CD14-positive monocyte (primary cell): Measurements from ENCODE around the gene KCNB1. TPM values are rescaled to one million over a fixed set of nuclear protein-coding genes. Genes with fewer than 3 reads are reported as not detected.

Experiments
- DNase-seq, 3 donors: peaks; one replicate each; pipeline ENCODE4 v3.0.0-alpha.2; 2011 to 2022
- H2AFZ ChIP-seq: 2 replicates; pipeline ENCODE4 v1.6.0; 2012; ENCODE audit warnings: mild to moderate bottlenecking, low read depth, low read length, inconsistent platforms; ENCODE audit not compliant: insufficient read depth, poor library complexity, severe bottlenecking
- H3K27ac ChIP-seq, 2 donors: 1 replicate in 1 of 2; 2 replicates in 1 of 2; pipeline ENCODE4 v1.5.1; 2012 to 2013; ENCODE audit warnings: low read length in 2 of 2, control low read depth in 1 of 2, inconsistent platforms in 1 of 2, low read depth in 1 of 2, mild to moderate bottlenecking in 1 of 2
- H3K27me3 ChIP-seq, 2 donors: one replicate each; pipeline versions ENCODE4 v1.6.0 to v1.6.1; 2011 to 2013; ENCODE audit warnings: low read length in 2 of 2; ENCODE audit not compliant: control insufficient read depth in 2 of 2, insufficient read depth in 2 of 2
- H3K36me3 ChIP-seq, 2 donors: replicated peaks in 1 of 2; 1 replicate in 1 of 2; 2 replicates in 1 of 2; pipeline versions ENCODE4 v1.5.1 to v1.6.1; 2012 to 2013; ENCODE audit warnings: low read length in 2 of 2, control low read depth in 1 of 2, inconsistent platforms in 1 of 2, mild to moderate bottlenecking in 1 of 2; ENCODE audit not compliant: insufficient read depth in 2 of 2, control insufficient read depth in 1 of 2
- H3K4me1 ChIP-seq, 2 donors: 1 replicate in 1 of 2; 2 replicates in 1 of 2; pipeline versions ENCODE4 v1.5.1 to v1.6.1; 2012 to 2013; ENCODE audit warnings: low read length in 2 of 2, control low read depth in 1 of 2, inconsistent platforms in 1 of 2, mild to moderate bottlenecking in 1 of 2, moderate library complexity in 1 of 2; ENCODE audit not compliant: insufficient read depth in 2 of 2, control insufficient read depth in 1 of 2
- H3K4me2 ChIP-seq: replicated peaks from 2 replicates; pipeline ENCODE3; 2012; ENCODE audit warnings: low read length, moderate library complexity, mild to moderate bottlenecking; ENCODE audit not compliant: poor library complexity, severe bottlenecking; ENCODE audit errors: extremely low read depth
- H3K4me3 ChIP-seq, 3 experiments: fragments of 200-600 bp in 1 of 3; sonication (generic) in 1 of 3; replicated peaks in 1 of 3; 1 replicate in 2 of 3; 2 replicates in 1 of 3; pipeline ENCODE4 v1.5.1; 2011 to 2013; ENCODE audit warnings: low read length in 3 of 3, mild to moderate bottlenecking in 3 of 3, control low read depth in 2 of 3, low read depth in 2 of 3, inconsistent platforms in 1 of 3, moderate library complexity in 1 of 3
- H3K79me2 ChIP-seq: 2 replicates; pipeline ENCODE4 v1.6.0; 2012; ENCODE audit warnings: mild to moderate bottlenecking, control low read depth, inconsistent platforms, low read length, moderate library complexity; ENCODE audit not compliant: insufficient read depth
- H3K9ac ChIP-seq: 2 replicates; pipeline ENCODE4 v1.6.0; 2017; ENCODE audit warnings: low read length, mild to moderate bottlenecking; ENCODE audit not compliant: insufficient read depth, poor library complexity, severe bottlenecking
- H3K9me3 ChIP-seq, 2 donors: replicated peaks in 1 of 2; 1 replicate in 1 of 2; 2 replicates in 1 of 2; pipeline versions ENCODE4 v1.5.1 to v1.6.1; 2012 to 2013; ENCODE audit warnings: low read length in 2 of 2, control low read depth in 1 of 2; ENCODE audit not compliant: control insufficient read depth in 1 of 2, insufficient read depth in 1 of 2
- H4K20me1 ChIP-seq: 2 replicates; pipeline ENCODE4 v1.6.0; 2012; ENCODE audit warnings: mild to moderate bottlenecking, low read length, control low read depth, moderate library complexity; ENCODE audit not compliant: insufficient read depth
- H3K27ac Mint-ChIP-seq, 7 donors: one replicate each; pipeline ENCODE4 v1.8.0; 2020; ENCODE audit warnings: mild to moderate bottlenecking in 7 of 7, mixed read lengths in 7 of 7, moderate library complexity in 6 of 7, inconsistent platforms in 2 of 7
- H3K27me3 Mint-ChIP-seq, 3 donors: one replicate each; pipeline ENCODE4 v1.8.0; 2021 to 2022; ENCODE audit warnings: low read depth in 3 of 3, mild to moderate bottlenecking in 3 of 3, mixed read lengths in 3 of 3, moderate library complexity in 3 of 3, inconsistent platforms in 1 of 3
- H3K36me3 Mint-ChIP-seq, 2 donors: one replicate each; pipeline ENCODE4 v1.8.0; 2020; ENCODE audit warnings: mixed read lengths in 2 of 2, inconsistent platforms in 1 of 2, mild to moderate bottlenecking in 1 of 2
- H3K4me1 Mint-ChIP-seq: one replicate; pipeline ENCODE4 v1.8.0; 2020; ENCODE audit warnings: mild to moderate bottlenecking, mixed read lengths
- H3K4me3 Mint-ChIP-seq, 2 donors: one replicate each; pipeline ENCODE4 v1.8.0; 2020; ENCODE audit warnings: mild to moderate bottlenecking in 2 of 2, mixed read lengths in 2 of 2, moderate library complexity in 1 of 2
- H3K9me3 Mint-ChIP-seq, 7 donors: one replicate each; pipeline ENCODE4 v1.8.0; 2020 to 2022; ENCODE audit warnings: mixed read lengths in 7 of 7, mild to moderate bottlenecking in 6 of 7, moderate library complexity in 6 of 7, inconsistent platforms in 2 of 7
- CTCF ChIP-seq: fragments of 200-600 bp; IDR thresholded peaks from one replicate; pipeline ENCODE4 v1.8.0; 2022; ENCODE audit warnings: antibody characterized with exemption, mild to moderate bottlenecking
- WGBS: methylation state at CpG from one replicate; pipeline ENCODE4 v1.1.5; 2013; ENCODE audit warnings: missing lambda C conversion rate; ENCODE audit not compliant: insufficient coverage; 5-methylcytosine and 5-hydroxymethylcytosine counted together
- intact Hi-C, 2 donors: fragments of 100-400 bp; cut with micrococcal nuclease; formaldehyde crosslinking; loops; one replicate each; pipeline versions ENCODE4 v1.15.0 to v1.15.1; 2023
- polyA plus RNA-seq, 3 donors: library from polyadenylated mRNA; depleted of rRNA in 1 of 3; unstranded in 2 of 3; stranded (reverse) in 1 of 3; fragments of 300-500 nt in 2 of 3; fragments of >200 nt in 1 of 3; fragmentation: Illumina TruSeq in 2 of 3; gene quantifications; 1 replicate in 2 of 3; 2 replicates in 1 of 3; pipeline ENCODE4 v1.2.3, GENCODE V29; 2012 to 2021

KCNB1 gene
- polyA plus RNA-seq, 3 donors, result not detected

GRCh38 chr20:49490689-49491088 is 8.2 kb upstream of the KCNB1 start:
- no peak for DNase-seq
- H3K9me3 ChIP-seq, result no peaks in the 10 kb centered on the region
- H3K4me3 Mint-ChIP-seq, result no peak overlapping the region
- no peaks in the 10 kb centered on the region for H3K36me3 Mint-ChIP-seq
- H3K27ac Mint-ChIP-seq, result no peak overlapping the region
- no peaks in the 10 kb centered on the region for H3K4me1 Mint-ChIP-seq
- WGBS, result no CpG with 5 or more reads among the region's 1 CpG
- peaks cover 0 to 4% (median 0%) of the 10 kb centered on the region in 7 donors for H3K9me3 Mint-ChIP-seq
- H3K4me3 ChIP-seq, result no peak overlapping the region
- no peaks in the 10 kb centered on the region for H3K79me2 ChIP-seq
- H2AFZ ChIP-seq, result no peak overlapping the region
- H3K27me3 Mint-ChIP-seq, result peaks cover 20 to 35% (median 30%) of the 10 kb centered on the region in 3 donors
- H3K27me3 ChIP-seq, result peaks cover 21 to 39% of the 10 kb centered on the region in 2 donors
- no peaks in the 10 kb centered on the region for H3K4me1 ChIP-seq
- H4K20me1 ChIP-seq, result no peaks in the 10 kb centered on the region
- no peaks in the 10 kb centered on the region for H3K36me3 ChIP-seq
- intact Hi-C loops, result no loop called here
- H3K9ac ChIP-seq, result no peak overlapping the region
- TF ChIP-seq CTCF, result no peak
- no peak overlapping the region for H3K27ac ChIP-seq
- no peak overlapping the region for H3K4me2 ChIP-seq

- Histone ChIP-seq H2AFZ (no peak overlapping the region), H3K4me2 (no peak overlapping the region), H3K4me1 (no peaks in the 10 kb centered on the region), H3K9me3 (no peaks in the 10 kb centered on the region), H3K9ac (no peak overlapping the region), H3K4me3 (no peak overlapping the region), H3K36me3 (no peaks in the 10 kb centered on the region), H4K20me1 (no peaks in the 10 kb centered on the region), H3K27ac (no peak overlapping the region), H3K27me3 (peaks cover 31 to 49% of the 10 kb centered on the region in 2 donors), H3K79me2 (no peaks in the 10 kb centered on the region)
- intact Hi-C loops, result no loop called here
- TF ChIP-seq CTCF, result no peak
- Mint-ChIP-seq H3K27ac (no peak overlapping the region), H3K4me3 (no peak overlapping the region), H3K36me3 (no peaks in the 10 kb centered on the region), H3K27me3 (peaks cover 30 to 43% (median 40%) of the 10 kb centered on the region in 3 donors), H3K4me1 (no peaks in the 10 kb centered on the region), H3K9me3 (peaks cover 0 to 9% (median 0%) of the 10 kb centered on the region in 7 donors)
- 90% methylated on average over 3 of the region's 5 CpGs for WGBS
- no peak for DNase-seq
Observed at GRCh38 chr20:49489688-49490087, 7.2 kb upstream of the KCNB1 start.
